ENCODE results near the gene ZNF267. TPM values are rescaled to one million over a fixed set of nuclear protein-coding genes. Genes with fewer than 3 reads are reported as not detected.

Gene ZNF267
- polyA plus RNA-seq, 1 donor from 2014 or later: 7.0 TPM

DNA sequence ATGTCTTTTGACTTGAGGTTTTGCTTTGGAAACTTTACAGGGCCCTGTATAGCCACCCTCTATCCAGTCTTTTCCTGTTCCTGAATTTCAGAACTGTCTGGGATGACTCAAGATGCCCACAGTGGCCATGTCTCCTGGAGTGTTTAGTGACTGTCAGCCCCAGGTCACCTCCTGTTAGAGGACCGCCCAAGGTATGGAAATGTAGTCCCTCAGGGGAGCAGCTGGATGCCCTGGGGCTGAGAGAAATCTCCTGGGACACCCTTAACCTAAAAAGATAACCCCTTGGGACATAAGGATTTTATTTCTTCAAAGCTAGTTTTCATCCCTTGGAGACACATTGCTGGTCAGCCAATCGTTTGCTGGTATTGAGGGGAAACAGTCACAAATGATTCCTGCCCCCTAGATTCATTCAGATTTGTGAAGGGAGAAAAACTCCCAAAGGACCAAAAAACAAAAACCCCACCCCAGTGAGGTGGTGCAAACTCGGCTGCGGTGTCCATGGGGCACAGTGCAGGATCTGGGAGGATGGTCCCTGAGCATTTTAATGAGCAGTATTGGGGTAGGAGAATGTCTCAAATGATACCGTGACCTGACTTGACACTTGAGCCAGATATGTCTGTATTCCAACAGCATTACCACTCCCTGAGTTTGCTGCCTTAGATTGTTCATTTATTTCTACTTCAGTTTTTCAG is 1.7 kb downstream of the ZNF267 start:
- Histone ChIP-seq H3K79me2 (replicated peaks; ENCODE audit: insufficient read depth, low read length) (peaks cover 22% of the 10 kb centered on the region), H3K27me3 (ENCODE audit: insufficient read depth, low read depth, low read length) (no peaks in the 10 kb centered on the region), H3K27ac (ENCODE audit: low read length) (no peak overlapping the region), H3F3A (ENCODE audit: insufficient read depth, low read length, poor library complexity, severe bottlenecking) (no peaks in the 10 kb centered on the region), H4K20me1 (ENCODE audit: insufficient read depth) (no peaks in the 10 kb centered on the region), H3K9me2 (ENCODE audit: insufficient read depth, low read length) (no peaks in the 10 kb centered on the region), H3K4me2 (ENCODE audit: low read length) (peak overlapping the region; percentile 49), H3K4me3 (ENCODE audit: low read length) (peak overlapping the region; percentile 88), H3K9me3 (ENCODE audit: low read length) (no peaks in the 10 kb centered on the region), H2AFZ (ENCODE audit: low read depth, low read length) (no peak overlapping the region), H3K36me3 (ENCODE audit: insufficient read depth, low read length) (no peaks in the 10 kb centered on the region), H3K9ac (ENCODE audit: low read length) (no peak overlapping the region)
- TF ChIP-seq, protein P1, sequence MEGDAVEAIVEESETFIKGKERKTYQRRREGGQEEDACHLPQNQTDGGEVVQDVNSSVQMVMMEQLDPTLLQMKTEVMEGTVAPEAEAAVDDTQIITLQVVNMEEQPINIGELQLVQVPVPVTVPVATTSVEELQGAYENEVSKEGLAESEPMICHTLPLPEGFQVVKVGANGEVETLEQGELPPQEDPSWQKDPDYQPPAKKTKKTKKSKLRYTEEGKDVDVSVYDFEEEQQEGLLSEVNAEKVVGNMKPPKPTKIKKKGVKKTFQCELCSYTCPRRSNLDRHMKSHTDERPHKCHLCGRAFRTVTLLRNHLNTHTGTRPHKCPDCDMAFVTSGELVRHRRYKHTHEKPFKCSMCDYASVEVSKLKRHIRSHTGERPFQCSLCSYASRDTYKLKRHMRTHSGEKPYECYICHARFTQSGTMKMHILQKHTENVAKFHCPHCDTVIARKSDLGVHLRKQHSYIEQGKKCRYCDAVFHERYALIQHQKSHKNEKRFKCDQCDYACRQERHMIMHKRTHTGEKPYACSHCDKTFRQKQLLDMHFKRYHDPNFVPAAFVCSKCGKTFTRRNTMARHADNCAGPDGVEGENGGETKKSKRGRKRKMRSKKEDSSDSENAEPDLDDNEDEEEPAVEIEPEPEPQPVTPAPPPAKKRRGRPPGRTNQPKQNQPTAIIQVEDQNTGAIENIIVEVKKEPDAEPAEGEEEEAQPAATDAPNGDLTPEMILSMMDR (IDR thresholded peaks at IDR 0.05; ENCODE audit: poor library complexity, severe bottlenecking): no peak
- TF ChIP-seq POLR2AphosphoS5 (IDR thresholded peaks at IDR 0.05) (no peak), SMC3 (conservative IDR thresholded peaks at IDR 0.05; ENCODE audit: poor library complexity) (no peak), EZH2 (IDR thresholded peaks at IDR 0.05; ENCODE audit: borderline replicate concordance, insufficient read depth, low read length, poor library complexity, severe bottlenecking) (no peak), EP300 (conservative IDR thresholded peaks at IDR 0.05; ENCODE audit: poor library complexity, severe bottlenecking) (no peak), TAF1 (IDR thresholded peaks at IDR 0.05; ENCODE audit: low read depth) (no peak)
- TF ChIP-seq, protein P2, sequence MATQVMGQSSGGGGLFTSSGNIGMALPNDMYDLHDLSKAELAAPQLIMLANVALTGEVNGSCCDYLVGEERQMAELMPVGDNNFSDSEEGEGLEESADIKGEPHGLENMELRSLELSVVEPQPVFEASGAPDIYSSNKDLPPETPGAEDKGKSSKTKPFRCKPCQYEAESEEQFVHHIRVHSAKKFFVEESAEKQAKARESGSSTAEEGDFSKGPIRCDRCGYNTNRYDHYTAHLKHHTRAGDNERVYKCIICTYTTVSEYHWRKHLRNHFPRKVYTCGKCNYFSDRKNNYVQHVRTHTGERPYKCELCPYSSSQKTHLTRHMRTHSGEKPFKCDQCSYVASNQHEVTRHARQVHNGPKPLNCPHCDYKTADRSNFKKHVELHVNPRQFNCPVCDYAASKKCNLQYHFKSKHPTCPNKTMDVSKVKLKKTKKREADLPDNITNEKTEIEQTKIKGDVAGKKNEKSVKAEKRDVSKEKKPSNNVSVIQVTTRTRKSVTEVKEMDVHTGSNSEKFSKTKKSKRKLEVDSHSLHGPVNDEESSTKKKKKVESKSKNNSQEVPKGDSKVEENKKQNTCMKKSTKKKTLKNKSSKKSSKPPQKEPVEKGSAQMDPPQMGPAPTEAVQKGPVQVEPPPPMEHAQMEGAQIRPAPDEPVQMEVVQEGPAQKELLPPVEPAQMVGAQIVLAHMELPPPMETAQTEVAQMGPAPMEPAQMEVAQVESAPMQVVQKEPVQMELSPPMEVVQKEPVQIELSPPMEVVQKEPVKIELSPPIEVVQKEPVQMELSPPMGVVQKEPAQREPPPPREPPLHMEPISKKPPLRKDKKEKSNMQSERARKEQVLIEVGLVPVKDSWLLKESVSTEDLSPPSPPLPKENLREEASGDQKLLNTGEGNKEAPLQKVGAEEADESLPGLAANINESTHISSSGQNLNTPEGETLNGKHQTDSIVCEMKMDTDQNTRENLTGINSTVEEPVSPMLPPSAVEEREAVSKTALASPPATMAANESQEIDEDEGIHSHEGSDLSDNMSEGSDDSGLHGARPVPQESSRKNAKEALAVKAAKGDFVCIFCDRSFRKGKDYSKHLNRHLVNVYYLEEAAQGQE (IDR thresholded peaks at IDR 0.05; ENCODE audit: borderline replicate concordance): no peak

DNA sequence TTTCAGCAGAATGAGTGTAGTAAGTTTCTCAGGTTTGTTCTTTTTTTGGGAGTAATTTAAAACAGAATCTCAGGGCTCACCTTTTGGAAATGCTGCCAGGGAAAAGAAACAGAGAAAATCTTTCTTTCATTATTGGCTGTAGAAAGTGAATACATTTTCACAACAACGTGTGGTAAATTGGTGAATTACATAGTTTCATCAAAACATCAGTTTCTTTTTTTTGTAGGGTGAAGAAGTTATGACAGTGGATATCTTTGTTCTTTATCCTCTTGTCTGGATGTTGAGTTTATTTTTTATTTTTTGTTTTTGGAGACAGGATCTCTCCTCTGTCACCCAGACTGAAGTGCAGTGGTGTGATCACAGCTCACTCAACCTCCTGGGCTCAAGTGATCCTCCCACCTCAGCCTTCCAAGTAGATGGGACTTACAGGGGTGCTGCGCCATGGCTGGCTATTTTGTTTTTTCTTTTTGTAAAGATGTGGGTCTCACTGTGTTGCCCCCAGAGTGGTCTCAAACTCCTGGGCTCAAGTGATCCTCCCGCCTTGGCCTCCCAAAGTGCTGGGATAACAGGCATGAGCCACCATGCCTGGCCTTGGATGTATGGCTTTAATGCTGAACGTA is 2.4 kb downstream of the ZNF267 start:
- no peak overlapping the region for H3K4me2 ChIP-seq (ENCODE audit: low read length)
- H3K79me2 ChIP-seq (replicated peaks; ENCODE audit: insufficient read depth, low read length): peaks cover 28% of the 10 kb centered on the region
- no peak overlapping the region for H3K9ac ChIP-seq (ENCODE audit: low read length)
- no peaks in the 10 kb centered on the region for H3K36me3 ChIP-seq (ENCODE audit: insufficient read depth, low read length)
- no peak overlapping the region for H2AFZ ChIP-seq (ENCODE audit: low read depth, low read length)
- no peak for TF ChIP-seq EZH2 (IDR thresholded peaks at IDR 0.05; ENCODE audit: borderline replicate concordance, insufficient read depth, low read length, poor library complexity, severe bottlenecking)
- TF ChIP-seq, protein P2 (IDR thresholded peaks at IDR 0.05; ENCODE audit: borderline replicate concordance): no peak
- no peaks in the 10 kb centered on the region for H4K20me1 ChIP-seq (ENCODE audit: insufficient read depth)
- H3K9me2 ChIP-seq (ENCODE audit: insufficient read depth, low read length): no peaks in the 10 kb centered on the region
- H3K4me3 ChIP-seq (ENCODE audit: low read length): no peak overlapping the region
- H3F3A ChIP-seq (ENCODE audit: insufficient read depth, low read length, poor library complexity, severe bottlenecking): no peaks in the 10 kb centered on the region
- no peaks in the 10 kb centered on the region for H3K27me3 ChIP-seq (ENCODE audit: insufficient read depth, low read depth, low read length)
- H3K27ac ChIP-seq (ENCODE audit: low read length): no peak overlapping the region
- H3K9me3 ChIP-seq (ENCODE audit: low read length): no peaks in the 10 kb centered on the region

All from neural cell (in vitro differentiated cells).